Neural crest cell (in vitro differentiated cells): ENCODE measurements around the gene KCNK18. TPM values are rescaled to one million over a fixed set of nuclear protein-coding genes. Genes with fewer than 3 reads are reported as not detected.

Experiments
- DNase-seq: peaks from one replicate; pipeline ENCODE4 v3.0.0; 2021; ENCODE audit warnings: low read depth, mixed read lengths, low spot score
- H3K27ac Mint-ChIP-seq: one replicate; pipeline ENCODE4 v1.8.0; 2021; ENCODE audit warnings: mild to moderate bottlenecking, mixed read lengths; ENCODE audit not compliant: unreplicated experiment
- H3K27me3 Mint-ChIP-seq: 2 replicates; pipeline ENCODE4 v1.8.0; 2021; ENCODE audit warnings: low read depth, mild to moderate bottlenecking, mixed read lengths
- H3K36me3 Mint-ChIP-seq: 2 replicates; pipeline ENCODE4 v1.8.0; 2021; ENCODE audit warnings: low read depth, mild to moderate bottlenecking, mixed read lengths
- H3K4me1 Mint-ChIP-seq: 2 replicates; pipeline ENCODE4 v1.8.0; 2021; ENCODE audit warnings: mixed read lengths
- H3K4me3 Mint-ChIP-seq: one replicate; pipeline ENCODE4 v1.8.0; 2021; ENCODE audit warnings: mild to moderate bottlenecking, mixed read lengths
- H3K9me3 Mint-ChIP-seq: 2 replicates; pipeline ENCODE4 v1.8.0; 2021; ENCODE audit warnings: mixed read lengths
- CTCF ChIP-seq: fragments of 200-600 bp; sonication (generic); conservative IDR thresholded peaks from 2 replicates; pipeline ENCODE4 v1.5.0; 2021; ENCODE audit warnings: antibody characterized with exemption, mild to moderate bottlenecking
- total RNA-seq: library from RNA; stranded (reverse); gene quantifications from 2 replicates; pipeline ENCODE4 v1.2.1, GENCODE V29; 2021

Gene KCNK18
- total RNA-seq, 1 donor from 2014 or later = not detected

GRCh38 chr10:117167789-117168674 is 29.3 kb upstream of the KCNK18 start:
- Mint-ChIP-seq H3K27me3 (peaks cover 100% of the 10 kb centered on the region), H3K4me1 (peaks cover 13% of the 10 kb centered on the region), H3K9me3 (no peaks in the 10 kb centered on the region), H3K27ac (no peak overlapping the region), H3K4me3 (peak overlapping the region; percentile 73), H3K36me3 (peaks cover 3% of the 10 kb centered on the region)
- peak; percentile 99 for TF ChIP-seq CTCF
- peak; percentile 75 for DNase-seq

GRCh38 chr10:117168729-117169128 is 28.6 kb upstream of the KCNK18 start:
- no peak for DNase-seq
- H3K4me1 Mint-ChIP-seq = peaks cover 13% of the 10 kb centered on the region
- peaks cover 3% of the 10 kb centered on the region for H3K36me3 Mint-ChIP-seq
- TF ChIP-seq CTCF = no peak
- H3K27me3 Mint-ChIP-seq = peaks cover 100% of the 10 kb centered on the region
- H3K27ac Mint-ChIP-seq = no peak overlapping the region
- H3K4me3 Mint-ChIP-seq = no peak overlapping the region
- no peaks in the 10 kb centered on the region for H3K9me3 Mint-ChIP-seq

- H3K4me1 Mint-ChIP-seq = peaks cover 12% of the 10 kb centered on the region
- H3K27me3 Mint-ChIP-seq = peaks cover 100% of the 10 kb centered on the region
- no peak overlapping the region for H3K27ac Mint-ChIP-seq
- no peak for DNase-seq
- H3K4me3 Mint-ChIP-seq = peak overlapping the region; percentile 11
- no peak for TF ChIP-seq CTCF
- H3K36me3 Mint-ChIP-seq = no peaks in the 10 kb centered on the region
- H3K9me3 Mint-ChIP-seq = no peaks in the 10 kb centered on the region
These were observed 27.8 kb upstream of the KCNK18 start for GRCh38 chr10:117169480-117169879.

- DNase-seq = no peak
- H3K27ac Mint-ChIP-seq = no peak overlapping the region
- H3K36me3 Mint-ChIP-seq = no peaks in the 10 kb centered on the region
- peaks cover 15% of the 10 kb centered on the region for H3K4me1 Mint-ChIP-seq
- TF ChIP-seq CTCF = no peak
- peaks cover 100% of the 10 kb centered on the region for H3K27me3 Mint-ChIP-seq
- H3K9me3 Mint-ChIP-seq = no peaks in the 10 kb centered on the region
- H3K4me3 Mint-ChIP-seq = no peak overlapping the region
These were observed 27.0 kb upstream of the KCNK18 start for GRCh38 chr10:117170244-117170643.

GRCh38 chr10:117174439-117175214 is 22.7 kb upstream of the KCNK18 start:
- H3K4me3 Mint-ChIP-seq = peak overlapping the region; percentile 84
- TF ChIP-seq CTCF = peak; percentile 91
- no peaks in the 10 kb centered on the region for H3K9me3 Mint-ChIP-seq
- H3K36me3 Mint-ChIP-seq = no peaks in the 10 kb centered on the region
- H3K27ac Mint-ChIP-seq = no peak overlapping the region
- peaks cover 95% of the 10 kb centered on the region for H3K27me3 Mint-ChIP-seq
- DNase-seq = peak; percentile 92
- H3K4me1 Mint-ChIP-seq = peaks cover 18% of the 10 kb centered on the region
